ENCODE results near the gene GOLGA1.

Gene GOLGA1

DNA sequence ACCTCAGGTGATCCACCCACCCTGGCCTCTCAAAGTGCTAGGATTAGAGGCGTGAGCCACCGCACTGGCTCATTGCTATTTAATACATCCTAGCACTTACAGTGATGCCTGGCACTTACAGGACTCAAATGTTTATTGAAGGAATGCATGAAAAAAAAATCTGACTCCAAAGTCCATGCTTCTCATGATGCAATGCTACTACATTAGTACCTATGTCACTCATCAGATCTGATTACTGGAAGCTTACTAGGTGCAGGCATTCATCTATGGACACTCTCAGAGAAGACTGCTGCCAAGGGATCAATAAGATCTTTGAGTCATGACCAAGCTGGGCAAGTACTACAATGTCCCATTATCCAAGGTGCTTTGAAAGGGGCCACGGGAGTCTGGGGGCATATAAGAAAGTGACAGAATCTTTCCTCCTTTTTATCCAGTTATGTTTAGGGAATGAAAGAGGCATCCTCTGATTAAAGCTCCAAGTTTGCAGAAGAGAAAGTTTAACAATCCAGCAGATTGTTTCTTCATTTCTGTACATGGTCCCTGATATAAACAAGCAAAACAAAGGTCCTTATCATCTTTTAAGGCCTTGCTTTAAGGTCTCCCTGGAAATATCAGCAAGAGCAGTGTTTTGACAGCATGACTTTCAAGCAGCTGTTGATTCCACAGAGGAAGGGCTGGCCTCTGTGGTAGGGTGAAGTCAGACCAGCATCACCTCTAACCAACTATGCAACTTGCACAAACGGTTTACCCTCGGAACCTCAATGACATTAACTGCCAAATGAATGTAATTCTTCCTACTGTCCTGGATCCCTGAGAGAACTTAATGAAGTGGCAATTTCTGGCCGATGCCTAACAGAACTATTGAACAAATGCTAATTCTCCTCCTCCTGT is 43.1 kb downstream of the GOLGA1 start:
- no peak overlapping the region for H3K4me2 ChIP-seq (ENCODE audit: low read length)
- H3K9me3 ChIP-seq (ENCODE audit: control insufficient read depth, low read length), result no peaks in the 10 kb centered on the region
- H3K36me3 ChIP-seq (ENCODE audit: control insufficient read depth, insufficient read depth, low read length), result no peaks in the 10 kb centered on the region
- no peaks in the 10 kb centered on the region for H3K79me2 ChIP-seq
- H3K4me1 ChIP-seq, result no peaks in the 10 kb centered on the region
- H3K9ac ChIP-seq, result no peak overlapping the region
- H3K27me3 ChIP-seq (ENCODE audit: control insufficient read depth, insufficient read depth, low read length), result no peaks in the 10 kb centered on the region
- H3K27ac ChIP-seq, result no peak overlapping the region
- TF ChIP-seq CTCF (IDR thresholded peaks at IDR 0.05), result no peak
- no peak overlapping the region for H2AFZ ChIP-seq
- no peak overlapping the region for H3K4me3 ChIP-seq (ENCODE audit: low read depth, low read length)

GRCh38 chr9:124894741-124895170 is 46.1 kb downstream of the GOLGA1 start:
- Histone ChIP-seq H2AFZ (no peak overlapping the region), H3K36me3 (ENCODE audit: control insufficient read depth, insufficient read depth, low read length) (no peaks in the 10 kb centered on the region), H3K9me3 (ENCODE audit: control insufficient read depth, low read length) (no peaks in the 10 kb centered on the region), H3K4me1 (no peaks in the 10 kb centered on the region), H3K4me2 (ENCODE audit: low read length) (no peak overlapping the region), H3K27me3 (ENCODE audit: control insufficient read depth, insufficient read depth, low read length) (no peaks in the 10 kb centered on the region), H3K4me3 (ENCODE audit: low read depth, low read length) (no peak overlapping the region), H3K9ac (no peak overlapping the region), H3K79me2 (no peaks in the 10 kb centered on the region), H3K27ac (no peak overlapping the region)
- no peak for TF ChIP-seq CTCF (IDR thresholded peaks at IDR 0.05)

GRCh38 chr9:124894035-124894740 is 46.7 kb downstream of the GOLGA1 start:
- Histone ChIP-seq H3K4me1 (no peaks in the 10 kb centered on the region), H3K36me3 (ENCODE audit: control insufficient read depth, insufficient read depth, low read length) (no peaks in the 10 kb centered on the region)
- no peak for TF ChIP-seq CTCF (IDR thresholded peaks at IDR 0.05)

DNA sequence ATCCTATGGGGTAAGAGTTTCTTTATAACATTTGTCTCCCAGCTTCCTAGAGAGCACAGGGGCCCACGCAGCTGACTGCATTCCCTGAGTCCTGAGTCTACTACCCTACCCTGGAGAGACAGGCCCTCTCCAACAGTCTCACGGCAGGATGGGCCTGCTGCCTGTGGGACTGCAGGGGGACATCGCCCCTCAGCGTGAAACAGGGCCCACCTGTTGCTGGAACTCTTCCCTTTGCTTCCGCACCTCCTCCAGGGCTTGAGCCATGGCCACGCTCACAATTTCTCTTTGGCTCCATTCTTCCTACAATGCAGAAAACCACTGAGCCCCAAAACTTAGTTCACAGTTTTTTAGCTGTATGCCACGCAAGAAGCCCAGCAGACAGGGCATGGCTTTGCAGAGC is 50.7 kb downstream of the GOLGA1 start:
- TF ChIP-seq CTCF (IDR thresholded peaks at IDR 0.05), result no peak
- no peak overlapping the region for H3K4me3 ChIP-seq (ENCODE audit: low read depth, low read length)
- H3K4me2 ChIP-seq (ENCODE audit: low read length), result no peak overlapping the region
- H3K36me3 ChIP-seq (ENCODE audit: control insufficient read depth, insufficient read depth, low read length), result no peaks in the 10 kb centered on the region
- H3K9me3 ChIP-seq (ENCODE audit: control insufficient read depth, low read length), result no peaks in the 10 kb centered on the region
- no peak overlapping the region for H2AFZ ChIP-seq
- no peaks in the 10 kb centered on the region for H3K4me1 ChIP-seq
- no peaks in the 10 kb centered on the region for H3K79me2 ChIP-seq
- H3K27ac ChIP-seq, result no peak overlapping the region
- H3K9ac ChIP-seq, result no peak overlapping the region
- no peaks in the 10 kb centered on the region for H3K27me3 ChIP-seq (ENCODE audit: control insufficient read depth, insufficient read depth, low read length)

More at GRCh38 chr9:124894035-124894740, 46.7 kb downstream of the GOLGA1 start:
- Histone ChIP-seq H2AFZ (no peak overlapping the region), H3K9me3 (ENCODE audit: control insufficient read depth, low read length) (no peaks in the 10 kb centered on the region), H3K27ac (no peak overlapping the region), H3K79me2 (no peaks in the 10 kb centered on the region), H3K4me2 (ENCODE audit: low read length) (no peak overlapping the region), H3K9ac (no peak overlapping the region), H3K27me3 (ENCODE audit: control insufficient read depth, insufficient read depth, low read length) (no peaks in the 10 kb centered on the region), H3K4me3 (ENCODE audit: low read depth, low read length) (no peak overlapping the region)

Data from parathyroid adenoma (tissue), 2 donors.